Hematopoietic multipotent progenitor cell treated with erythropoietin and hydrocortisone succinate and interleukin-3 and kit ligand, for 8 days (in vitro differentiated cells): Measurements from ENCODE around the gene PUM1.

Experiments
- DNase-seq: peaks from one replicate; pipeline ENCODE4 v3.0.0-alpha.2; 2015

PUM1 gene

GRCh38 chr1:30888391-30888790 is 177.1 kb downstream of the PUM1 start:
- no peak for DNase-seq

- no peak for DNase-seq
These were observed 177.8 kb downstream of the PUM1 start for GRCh38 chr1:30887485-30888315.

GRCh38 chr1:30886710-30887428 is 178.6 kb downstream of the PUM1 start:
- no peak for DNase-seq

GRCh38 chr1:30885570-30886522 is 179.7 kb downstream of the PUM1 start:
- no peak for DNase-seq

- DNase-seq = no peak
These were observed 180.8 kb downstream of the PUM1 start for GRCh38 chr1:30884723-30885122.

- no peak for DNase-seq
These were observed 181.9 kb downstream of the PUM1 start for GRCh38 chr1:30883389-30884172.

- no peak for DNase-seq
These were observed 182.7 kb downstream of the PUM1 start for GRCh38 chr1:30882678-30883388.
